ENCODE measurements around the gene AFF1.

Gene AFF1

GRCh38 chr4:87042221-87042620 lies 107.4 kb downstream of the AFF1 start:
- no peak for DNase-seq

- no peak for DNase-seq
These were observed 108.4 kb downstream of the AFF1 start for GRCh38 chr4:87042986-87043820.

- no peak for DNase-seq
These were observed 109.9 kb downstream of the AFF1 start for GRCh38 chr4:87044511-87045233.

GRCh38 chr4:87045234-87045558 lies 110.4 kb downstream of the AFF1 start:
- no peak for DNase-seq

- DNase-seq, result no peak
These were observed 110.8 kb downstream of the AFF1 start for GRCh38 chr4:87045659-87046058.

DNA sequence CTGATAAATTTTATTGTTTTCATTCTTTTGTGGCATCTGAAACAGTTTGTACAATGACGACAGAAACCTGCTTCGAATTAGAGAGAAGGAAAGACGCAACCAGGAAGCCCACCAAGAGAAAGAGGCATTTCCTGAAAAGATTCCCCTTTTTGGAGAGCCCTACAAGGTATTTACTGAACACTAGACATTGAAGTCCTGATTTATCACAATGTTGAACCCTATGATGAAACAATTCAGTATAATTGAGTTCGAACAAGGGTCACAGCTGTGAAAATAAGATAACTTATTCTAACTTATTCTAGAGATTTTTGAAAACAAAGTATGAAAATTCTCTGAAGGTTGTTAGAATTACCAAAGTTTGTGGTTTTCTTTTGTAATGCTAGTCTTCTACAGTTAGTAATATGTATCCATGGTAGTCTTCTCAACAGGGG lies 111.3 kb downstream of the AFF1 start:
- no peak for DNase-seq

DNA sequence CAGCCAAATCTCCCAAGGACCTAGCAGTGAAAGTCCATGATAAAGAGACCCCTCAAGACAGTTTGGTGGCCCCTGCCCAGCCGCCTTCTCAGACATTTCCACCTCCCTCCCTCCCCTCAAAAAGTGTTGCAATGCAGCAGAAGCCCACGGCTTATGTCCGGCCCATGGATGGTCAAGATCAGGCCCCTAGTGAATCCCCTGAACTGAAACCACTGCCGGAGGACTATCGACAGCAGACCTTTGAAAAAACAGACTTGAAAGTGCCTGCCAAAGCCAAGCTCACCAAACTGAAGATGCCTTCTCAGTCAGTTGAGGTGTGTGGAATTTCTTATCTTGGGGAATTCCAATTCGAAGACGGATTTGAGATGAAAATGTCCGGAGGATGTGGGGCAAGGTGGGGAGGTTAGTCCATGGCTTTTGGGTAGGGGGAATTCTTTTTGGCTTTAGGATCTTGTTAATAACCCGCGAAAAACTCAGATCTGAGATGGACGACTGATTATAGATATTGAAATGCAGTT lies 112.5 kb downstream of the AFF1 start:
- no peak for DNase-seq

DNA sequence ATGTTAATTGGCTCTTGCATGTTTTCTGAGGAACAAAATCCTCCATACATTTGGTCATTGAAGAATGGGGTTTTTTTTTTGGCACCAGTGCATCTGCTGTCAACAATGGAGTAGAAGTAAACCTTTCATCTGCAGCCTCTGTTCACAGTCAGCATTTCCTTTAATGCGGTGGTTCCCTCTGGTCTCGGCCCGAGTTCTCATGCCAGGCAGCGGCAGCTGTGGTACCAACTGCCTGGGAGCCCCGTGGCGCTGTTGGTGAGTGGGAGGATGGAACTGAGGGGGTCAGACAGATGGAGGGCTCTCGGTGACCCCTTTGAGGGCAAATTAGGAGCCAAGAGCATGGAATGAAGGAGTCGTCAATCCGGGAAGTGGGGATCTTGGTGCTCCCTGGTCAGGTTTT lies 114.7 kb downstream of the AFF1 start:
- DNase-seq, result no peak

DNA sequence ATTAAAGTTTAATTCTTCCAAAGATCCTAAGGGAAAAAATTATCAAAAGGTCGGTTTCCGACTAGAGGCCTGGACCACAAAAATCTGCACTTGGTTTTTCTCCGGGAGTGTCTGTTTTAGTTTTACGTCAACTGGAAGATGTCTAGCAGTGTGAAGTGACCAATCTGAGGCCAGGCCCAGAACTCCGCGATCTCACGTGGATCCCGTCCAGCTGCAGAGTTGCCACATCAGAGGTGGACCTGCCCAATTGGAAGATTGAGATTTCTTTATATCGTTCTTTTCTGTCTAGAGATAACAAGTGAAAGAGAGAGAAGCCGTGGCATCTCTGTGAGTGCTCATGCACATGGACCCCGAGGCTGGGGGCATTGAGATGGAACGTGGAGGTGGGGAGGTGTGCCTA lies 115.8 kb downstream of the AFF1 start:
- DNase-seq, result no peak

DNA sequence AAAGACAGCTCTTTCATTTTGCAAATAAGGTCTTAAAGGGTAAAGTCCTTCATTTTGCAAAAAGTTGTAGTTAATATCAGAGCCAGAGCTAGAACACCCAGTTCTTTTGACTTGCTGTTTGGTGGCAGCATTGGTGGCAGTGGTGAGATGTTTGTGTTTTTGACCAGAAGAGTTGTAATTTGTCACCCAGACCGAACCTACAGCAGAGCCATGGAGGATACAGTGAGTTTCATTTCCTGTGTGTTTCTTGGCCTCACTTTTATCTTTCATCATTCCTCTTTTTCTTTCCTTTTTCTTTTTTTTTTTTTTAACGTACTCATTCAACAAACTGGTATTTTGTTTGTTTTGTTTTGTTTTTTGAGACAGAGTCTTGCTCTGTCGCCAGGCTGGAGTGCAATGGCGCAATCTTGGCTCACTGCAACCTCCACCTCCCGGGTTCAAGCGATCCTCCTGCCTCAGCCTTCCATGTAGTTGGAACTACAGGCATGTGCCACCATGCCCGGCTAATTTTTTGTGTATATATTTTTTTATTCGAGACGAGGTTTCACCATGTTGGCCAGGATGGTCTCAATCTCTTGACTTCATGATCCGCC lies 116.4 kb downstream of the AFF1 start:
- no peak for DNase-seq

- DNase-seq, result no peak
These were observed 117.8 kb downstream of the AFF1 start for GRCh38 chr4:87052615-87053014.

GRCh38 chr4:87053176-87053658 lies 118.4 kb downstream of the AFF1 start:
- DNase-seq, result no peak

- DNase-seq, result no peak
These were observed 119.3 kb downstream of the AFF1 start for GRCh38 chr4:87053802-87054767.

DNA sequence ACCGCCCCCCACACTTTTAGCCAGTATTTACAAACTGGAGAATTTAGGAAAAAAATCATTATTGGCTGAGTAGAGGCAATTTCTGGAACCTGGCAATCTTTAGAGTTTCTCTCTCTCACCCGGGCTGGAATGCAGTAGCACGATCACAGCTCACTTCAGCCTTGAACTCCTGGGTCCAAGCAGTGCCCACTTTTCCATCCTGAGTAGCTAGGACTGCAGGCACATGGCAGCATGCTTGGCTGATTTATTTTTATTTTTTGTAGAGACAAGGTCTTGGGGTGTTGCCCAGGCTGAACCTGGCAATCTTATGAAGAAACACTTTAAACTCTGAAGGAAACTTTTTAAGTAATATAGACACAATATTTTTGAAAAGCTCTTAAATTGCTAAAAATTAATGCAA lies 120.1 kb downstream of the AFF1 start:
- no peak for DNase-seq

GRCh38 chr4:87055311-87055710 lies 120.5 kb downstream of the AFF1 start:
- no peak for DNase-seq

DNA sequence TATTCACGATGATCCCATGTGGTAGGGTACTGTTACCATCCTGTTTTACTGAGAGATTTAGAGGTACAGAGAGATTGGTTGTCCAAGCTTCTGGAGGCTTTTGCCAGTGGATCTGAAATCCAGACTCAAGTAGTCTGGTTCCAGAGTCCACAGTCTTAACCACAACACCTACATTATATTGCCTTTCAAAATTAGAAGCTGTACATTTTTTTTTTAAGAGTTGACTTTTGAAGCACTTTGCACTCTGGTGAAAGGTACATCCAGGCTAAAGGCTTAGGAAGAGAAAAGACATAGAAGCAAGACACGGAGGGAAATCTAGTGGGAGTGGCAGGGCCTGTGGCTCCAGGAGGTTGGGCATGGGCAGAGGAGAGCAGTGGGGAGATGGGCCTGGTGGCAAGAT lies 122.1 kb downstream of the AFF1 start:
- DNase-seq, result no peak

DNA sequence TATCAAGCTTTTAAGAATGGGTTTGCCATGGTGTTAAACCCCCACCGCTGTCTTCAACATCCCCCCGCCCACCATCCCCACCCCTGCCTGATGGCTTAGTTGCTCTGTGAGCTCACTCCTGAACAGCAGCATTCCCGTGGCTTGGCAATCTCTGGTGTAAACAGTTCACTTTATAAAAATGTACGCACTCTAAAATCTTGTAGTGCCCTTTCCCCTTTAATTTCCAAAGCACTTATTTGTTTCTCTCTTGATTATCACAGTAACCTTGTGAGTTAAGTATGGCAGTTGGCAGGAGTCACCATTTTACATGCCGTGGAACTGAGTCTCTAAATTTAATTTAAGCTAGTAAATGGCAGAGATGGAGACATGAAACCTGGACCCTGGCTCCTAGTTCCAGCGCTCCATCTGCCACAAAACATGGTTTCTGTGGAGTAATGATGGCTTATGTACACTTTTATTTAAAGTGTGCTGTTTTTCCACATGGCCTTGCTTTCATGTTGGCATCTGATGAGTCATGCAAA lies 123.1 kb downstream of the AFF1 start:
- DNase-seq, result no peak

DNA sequence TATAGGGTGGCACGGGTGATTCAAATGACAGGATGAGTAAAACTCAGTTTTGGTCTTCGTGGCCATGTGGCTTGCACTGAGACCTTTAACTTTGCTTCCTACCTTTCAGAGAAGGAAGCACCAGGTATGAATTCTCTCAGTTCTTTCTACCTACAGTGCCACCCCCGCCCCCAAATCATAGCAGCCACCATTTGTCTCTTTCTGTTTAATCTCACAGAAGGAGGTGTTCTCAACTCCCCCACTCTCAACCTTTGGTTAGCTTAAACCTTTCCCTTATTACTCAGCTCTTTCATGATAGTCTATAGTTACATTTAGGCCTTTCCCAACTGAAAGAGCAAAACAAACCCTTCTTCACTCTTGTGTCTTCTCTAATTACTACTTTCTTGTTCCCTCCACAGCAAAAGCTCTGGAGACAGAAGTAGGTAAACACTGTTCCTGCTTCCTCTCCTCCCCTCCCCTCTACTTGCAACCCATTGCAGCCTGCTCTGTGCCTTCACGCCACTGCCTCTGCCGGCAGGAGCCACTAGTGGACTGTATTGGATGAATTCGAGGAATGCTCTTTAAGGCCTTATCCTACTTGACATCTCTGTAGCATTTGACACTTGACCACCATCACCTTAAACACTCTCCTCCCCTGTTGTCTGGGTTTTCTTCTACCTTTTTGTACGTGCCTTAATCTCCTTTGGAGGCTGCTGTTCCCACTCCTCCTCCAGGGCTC lies 123.7 kb downstream of the AFF1 start:
- no peak for DNase-seq

DNA sequence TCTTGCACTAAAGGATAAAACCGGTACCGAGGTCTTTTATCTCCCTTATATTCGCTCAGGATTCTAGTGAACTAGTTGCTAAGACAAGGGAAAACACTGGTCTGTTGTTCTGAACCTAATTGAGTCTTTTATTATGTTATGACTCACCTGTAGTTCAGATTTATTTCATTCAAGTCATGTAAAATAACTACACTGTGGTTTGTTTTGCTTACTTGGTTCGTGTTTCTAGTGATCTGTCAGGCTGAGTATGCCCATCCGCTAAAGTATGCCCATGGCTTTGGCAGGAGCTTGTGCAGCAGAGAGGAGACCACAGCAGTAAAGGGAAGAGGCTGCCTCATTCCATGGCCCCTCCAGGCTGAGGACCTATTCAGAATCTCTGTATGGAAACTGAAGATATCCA lies 126.1 kb downstream of the AFF1 start:
- no peak for DNase-seq

- DNase-seq, result no peak
These were observed 130.2 kb downstream of the AFF1 start for GRCh38 chr4:87065021-87065420.

DNA sequence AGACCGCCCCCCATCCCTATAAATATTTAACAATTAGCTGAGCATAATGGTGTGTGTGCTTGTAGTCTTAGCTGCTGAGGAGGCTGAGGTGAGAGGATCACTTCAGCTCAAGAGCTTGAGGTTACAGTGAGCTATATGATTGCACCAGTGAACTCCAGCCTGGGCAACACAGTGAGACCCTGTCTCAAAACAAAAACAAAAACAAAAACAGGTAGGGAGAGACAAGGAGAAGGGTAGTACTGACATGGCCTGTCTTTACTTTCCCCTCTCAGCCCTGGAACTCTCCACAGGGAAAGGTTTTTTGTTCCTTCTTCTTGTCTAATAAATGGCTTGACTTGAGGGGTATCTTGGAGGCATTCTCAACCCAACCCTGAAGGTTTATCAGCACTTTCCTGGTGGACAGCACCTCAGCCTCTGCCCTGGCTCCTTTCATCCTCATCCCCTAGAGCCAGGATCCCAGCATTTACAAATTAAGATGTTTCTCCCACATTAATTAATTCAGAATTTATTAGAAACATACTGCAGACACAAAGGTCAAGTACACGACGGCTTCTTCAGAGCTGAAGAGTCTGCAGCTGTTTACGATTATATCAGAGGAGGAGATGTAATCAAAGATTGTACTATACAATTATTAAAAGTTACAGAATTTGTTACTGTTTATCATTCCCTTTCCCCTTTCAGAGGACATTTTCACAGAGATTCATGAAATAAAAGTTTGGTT lies 131.8 kb downstream of the AFF1 start:
- DNase-seq, result no peak
